Stimulated activated CD8-positive, alpha-beta memory T cell treated with anti-CD3 and anti-CD28 coated beads, Interleukin-4, amount 100 ng/mL, for 4 hours (primary cell): Measurements from ENCODE around the gene NKD1.
"Not testable (repeated sequence)": the region's sequence is repeated elsewhere in the genome, so short reads cannot be mapped to it uniquely, and the experiment has no call there.

Source experiments
- DNase-seq, 2 donors: peaks; one replicate each; pipeline ENCODE4 v3.0.0-alpha.2; 2020; ENCODE audit warnings: low read depth in 2 of 2, low spot score in 1 of 2

The NKD1 gene

DNA sequence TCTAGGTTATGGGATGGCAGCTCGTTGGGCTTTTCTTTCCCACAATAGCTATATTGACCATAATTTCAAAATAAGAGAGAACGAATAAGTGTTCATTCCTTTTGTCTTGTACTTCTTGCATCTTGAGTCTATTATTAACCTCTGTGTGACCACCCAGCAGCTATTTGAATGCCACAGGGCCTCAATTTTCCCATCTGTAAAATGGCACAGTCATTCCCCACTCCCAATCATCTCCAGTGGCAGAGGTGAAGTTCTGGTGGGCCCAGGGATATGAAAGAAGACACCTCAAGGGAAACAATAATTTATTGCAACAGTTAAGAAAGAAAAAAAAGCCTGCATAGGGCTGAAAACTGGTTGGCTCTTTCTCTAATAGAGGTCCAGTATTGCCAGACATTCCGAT lies 28.6 kb upstream of the NKD1 start:
- DNase-seq, result no peak

DNA sequence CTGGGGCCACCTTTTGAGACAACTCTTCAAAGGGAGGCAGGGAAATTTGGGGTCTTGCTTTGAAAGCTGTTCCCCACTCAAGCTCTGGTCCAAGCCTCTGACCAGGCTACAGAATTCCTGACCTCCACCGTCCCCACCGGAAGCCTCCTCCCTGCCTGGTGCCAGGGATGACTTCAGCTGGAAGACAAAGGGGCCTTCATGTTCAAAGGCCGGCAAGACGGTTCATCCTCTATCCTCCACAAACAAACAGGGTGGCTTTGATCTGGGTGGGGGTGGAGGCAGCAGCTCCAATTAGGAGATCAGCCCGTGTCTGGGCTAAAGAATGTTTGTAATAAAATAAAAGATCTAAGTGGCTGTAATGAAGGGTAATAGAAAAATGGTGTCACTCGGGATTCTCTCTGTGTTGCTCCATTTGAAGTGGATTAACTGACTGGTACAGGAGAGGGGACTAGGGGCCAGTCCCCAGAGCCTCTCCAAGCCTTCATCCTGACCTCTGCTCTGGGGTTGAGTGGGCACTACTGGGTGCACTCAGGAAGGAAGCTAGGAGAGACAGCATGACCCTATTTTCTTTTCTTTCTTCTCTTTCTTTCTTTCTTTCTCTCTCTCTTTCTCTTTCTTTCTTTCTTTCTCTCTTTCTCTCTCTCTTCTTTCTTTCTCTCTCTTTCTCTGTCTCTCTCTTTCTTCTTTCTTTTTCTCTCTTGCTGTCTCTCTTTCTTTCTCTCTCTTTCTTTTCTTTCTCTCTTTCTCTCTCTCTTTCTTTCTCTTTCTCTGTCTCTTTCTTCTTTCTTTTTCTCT lies 27.5 kb upstream of the NKD1 start:
- DNase-seq, result no peak

DNA sequence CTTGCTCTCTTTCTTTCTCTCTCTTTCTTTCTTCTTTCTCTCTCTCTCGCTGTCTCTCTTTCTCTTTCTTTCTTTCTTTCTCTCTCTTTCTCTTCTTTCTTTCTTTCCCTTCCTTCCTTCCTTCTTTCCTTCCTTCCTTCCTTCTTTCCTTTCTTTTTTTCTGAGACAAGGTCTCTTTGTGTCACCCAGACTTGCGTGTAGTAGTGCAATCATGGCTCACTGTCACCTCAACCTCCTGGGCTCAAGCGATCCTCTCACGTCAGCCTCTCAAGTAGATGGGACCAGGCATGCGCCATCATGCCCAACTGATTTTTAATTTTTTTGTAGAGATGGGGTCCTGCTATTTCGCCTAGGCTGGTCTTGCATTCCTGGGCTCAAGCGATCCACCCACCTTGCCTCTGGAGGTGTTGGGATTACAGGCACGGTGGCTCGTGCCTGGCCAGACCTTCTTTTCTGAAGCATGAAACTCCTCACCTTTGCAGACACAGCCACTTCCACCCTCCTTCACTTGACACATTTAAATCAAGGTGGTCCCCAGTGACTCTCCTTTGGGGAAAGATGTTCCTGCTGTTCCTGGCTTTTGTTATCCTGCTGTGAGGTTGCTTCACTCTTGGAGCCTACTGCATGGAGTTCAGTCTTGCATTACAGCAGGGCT lies 26.8 kb upstream of the NKD1 start:
- DNase-seq, result no peak

DNA sequence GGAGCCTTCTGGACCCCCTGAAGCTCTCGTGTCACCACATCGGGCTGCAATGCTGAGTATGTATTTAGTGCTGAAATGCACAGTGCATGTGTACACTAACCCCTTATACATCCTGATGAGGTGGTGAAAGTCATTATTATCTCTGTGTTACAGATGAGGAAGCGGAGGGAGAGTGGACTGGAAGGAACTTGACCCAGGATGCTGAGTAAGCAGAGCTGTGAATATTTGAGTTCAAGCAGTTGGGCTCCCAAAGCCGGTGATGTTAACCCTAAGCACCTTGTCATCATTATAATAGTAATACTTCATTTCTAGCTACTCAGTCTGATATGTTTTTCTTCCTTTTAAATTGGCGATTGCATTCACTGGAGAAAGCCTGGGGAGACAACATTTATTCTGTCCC lies 25.9 kb upstream of the NKD1 start:
- DNase-seq, result no peak

DNA sequence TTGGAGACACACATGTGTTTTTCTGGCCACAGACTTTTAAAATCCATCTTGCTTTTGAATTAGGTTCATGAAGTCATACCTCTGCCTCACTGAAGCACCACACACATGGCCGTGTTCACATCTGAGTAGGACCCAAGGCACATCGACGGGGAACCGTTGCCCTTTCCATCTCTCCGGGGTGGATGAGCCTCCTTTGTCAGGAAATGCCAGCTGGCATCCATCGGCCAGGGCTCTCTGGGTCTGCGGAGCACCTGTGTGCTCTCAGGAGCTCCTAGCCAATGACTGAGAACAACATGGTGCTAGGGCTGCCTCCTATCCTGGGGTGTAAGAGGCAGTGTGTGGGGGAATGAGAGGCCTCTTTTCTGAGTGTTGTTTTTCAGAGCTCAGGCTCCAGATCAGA lies 24.5 kb upstream of the NKD1 start:
- no peak for DNase-seq

DNA sequence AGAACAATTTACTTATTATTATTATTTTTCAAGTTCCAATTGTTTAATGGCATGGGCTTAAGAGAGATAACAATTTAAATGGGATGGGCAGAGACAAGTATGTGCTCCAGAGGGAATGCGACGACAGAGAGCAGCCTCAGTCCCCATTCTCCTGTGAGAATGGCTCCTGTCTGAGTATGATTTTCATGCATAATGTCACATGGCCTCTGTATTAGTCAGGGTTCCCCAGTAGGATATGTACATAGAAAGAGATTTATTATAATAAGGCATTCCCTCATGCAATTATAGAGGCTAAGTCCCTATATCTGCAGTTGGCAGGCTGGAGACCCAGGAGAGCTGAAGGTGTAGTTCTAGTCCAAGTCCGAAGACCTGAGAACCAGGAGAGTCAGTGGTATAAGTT lies 22.9 kb upstream of the NKD1 start:
- no peak for DNase-seq

DNA sequence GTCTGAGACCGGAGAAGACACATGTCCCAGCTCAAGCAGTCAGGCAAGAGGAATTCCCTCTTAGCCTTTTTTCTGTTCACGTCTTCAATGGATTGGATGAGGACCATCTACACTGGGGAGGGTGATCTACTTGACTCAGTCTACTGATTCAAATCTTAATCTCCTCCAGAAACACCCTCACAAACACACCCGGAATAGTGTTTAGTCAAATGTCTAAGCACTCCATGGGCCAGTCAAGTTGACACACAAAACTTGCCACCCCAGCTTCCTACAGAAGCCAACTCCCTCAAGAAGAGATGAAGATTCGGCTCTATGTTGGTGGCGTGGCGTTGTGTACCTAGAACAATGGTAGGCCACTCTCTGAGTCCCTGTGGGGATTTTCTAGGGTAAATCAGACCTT lies 22.5 kb upstream of the NKD1 start:
- no peak for DNase-seq

DNA sequence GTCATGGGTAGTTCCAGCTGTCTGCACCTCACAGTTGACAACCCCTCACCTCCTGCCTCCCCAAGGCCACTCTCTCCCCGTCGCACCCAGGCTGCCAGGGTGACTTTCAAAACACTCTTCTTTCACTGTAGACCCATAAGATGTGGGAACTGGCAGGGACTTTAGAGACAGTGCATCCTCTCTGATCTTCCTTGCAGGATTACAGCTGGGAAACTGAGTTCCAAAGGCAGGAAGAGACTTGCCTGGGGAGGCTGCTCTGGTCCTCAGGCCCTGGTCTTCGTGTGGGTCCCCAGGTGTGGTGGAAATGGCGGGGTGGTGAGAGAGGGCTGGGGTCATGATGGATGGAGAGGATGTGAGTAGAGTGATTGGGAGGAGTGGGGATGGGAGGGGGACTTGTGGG lies 21.9 kb upstream of the NKD1 start:
- DNase-seq, result no peak

DNA sequence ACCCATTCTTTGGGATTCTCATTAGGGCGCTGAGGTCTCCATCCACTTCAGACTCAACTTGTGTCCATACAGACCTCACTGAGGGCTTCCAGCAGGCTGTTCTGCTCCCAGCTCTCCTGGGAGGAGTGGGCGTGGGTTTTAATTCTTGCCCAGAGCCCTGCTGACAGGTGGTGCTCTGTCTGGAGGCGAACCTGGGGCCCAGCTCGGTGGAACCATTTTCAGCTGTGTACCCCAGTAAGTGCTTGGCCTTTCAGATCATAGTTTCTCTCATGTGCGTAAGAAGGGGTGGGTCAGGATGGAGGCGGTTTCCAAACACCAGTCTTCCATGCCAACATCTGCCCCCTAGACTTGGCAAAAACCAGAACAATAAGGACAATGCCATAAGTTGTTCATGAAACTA lies 21.4 kb upstream of the NKD1 start:
- DNase-seq, result no peak

DNA sequence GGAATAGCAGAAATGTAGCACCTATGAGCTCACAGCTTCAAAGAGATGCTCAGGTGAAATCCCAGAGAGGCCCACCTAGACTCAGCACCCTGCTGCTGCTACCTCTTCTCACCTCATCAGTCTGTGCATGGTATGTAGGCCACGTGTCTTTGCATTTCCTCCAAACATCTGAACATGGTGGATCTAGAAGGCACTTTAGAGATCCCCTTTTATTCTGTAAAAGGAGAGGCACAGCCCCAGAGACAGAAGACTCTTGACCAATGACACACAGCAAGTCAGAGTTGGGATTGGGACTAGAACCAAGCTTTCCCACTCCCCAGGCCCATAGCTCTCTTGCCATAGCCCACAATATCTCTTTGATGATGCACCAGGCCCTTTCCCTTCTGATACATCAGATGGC lies 19.4 kb upstream of the NKD1 start:
- no peak for DNase-seq

DNA sequence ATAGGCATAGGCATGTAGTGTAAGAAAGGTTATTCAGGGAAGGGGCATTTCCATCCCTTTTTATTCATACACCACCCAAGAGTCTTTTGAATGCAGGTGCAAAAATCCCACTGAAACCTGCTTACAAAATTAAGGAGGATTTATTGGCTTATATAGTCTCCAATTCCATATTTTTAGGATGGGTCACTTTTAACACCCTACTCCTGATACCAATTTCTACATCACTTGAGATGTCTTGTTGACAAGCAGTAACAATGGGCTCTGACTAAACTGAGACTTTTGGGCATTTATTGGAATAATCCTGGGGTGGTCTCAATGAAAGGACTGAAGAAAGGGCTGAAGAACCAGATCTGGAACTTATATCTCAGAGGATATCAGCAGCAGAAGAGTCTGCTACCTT lies 18.9 kb upstream of the NKD1 start:
- no peak for DNase-seq

DNA sequence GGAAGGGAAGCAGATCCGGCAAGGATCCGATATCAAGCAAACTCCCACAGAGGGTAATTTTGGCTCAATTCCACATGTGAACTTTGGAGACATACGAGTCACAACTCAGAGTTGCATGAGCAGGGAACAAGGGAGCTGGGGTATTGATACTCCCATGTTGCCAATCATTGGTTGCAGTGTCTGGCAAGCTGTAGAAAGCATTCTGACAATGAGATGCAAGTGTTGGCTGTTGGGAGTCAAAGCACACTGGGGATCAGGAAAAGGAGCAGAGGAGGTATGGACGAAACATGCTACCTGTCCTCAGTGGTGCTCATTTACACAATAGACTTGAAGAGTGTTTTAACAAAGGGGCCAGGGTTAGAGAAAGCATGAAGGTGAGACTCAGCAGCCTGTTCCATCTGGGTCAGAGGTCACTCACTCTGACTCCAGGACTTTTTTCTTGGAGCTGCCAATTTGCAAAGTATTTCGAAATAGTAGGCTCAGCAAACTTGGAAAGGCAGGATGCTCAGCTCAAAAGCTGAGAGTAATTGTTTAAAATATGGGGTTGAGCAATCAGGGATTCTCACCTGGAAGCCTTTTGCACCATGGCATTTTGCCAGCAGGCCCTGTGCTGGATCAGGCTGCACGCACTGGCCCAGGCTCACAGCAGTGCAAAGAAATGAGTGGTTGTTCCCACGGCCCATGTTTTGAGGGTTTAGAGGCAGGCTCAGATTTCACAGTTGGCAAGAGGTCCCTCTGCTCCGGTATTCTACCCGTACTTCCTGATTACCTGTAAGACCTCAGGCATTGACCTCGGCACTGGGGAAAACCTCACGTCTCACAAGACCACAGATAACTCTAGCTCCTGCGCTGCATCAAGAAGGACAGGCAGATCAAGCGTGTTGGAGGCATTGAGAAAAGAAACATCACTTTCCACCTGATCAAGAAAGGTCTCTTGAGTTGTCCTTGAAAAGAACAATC lies 17.6 kb upstream of the NKD1 start:
- DNase-seq, result no peak

DNA sequence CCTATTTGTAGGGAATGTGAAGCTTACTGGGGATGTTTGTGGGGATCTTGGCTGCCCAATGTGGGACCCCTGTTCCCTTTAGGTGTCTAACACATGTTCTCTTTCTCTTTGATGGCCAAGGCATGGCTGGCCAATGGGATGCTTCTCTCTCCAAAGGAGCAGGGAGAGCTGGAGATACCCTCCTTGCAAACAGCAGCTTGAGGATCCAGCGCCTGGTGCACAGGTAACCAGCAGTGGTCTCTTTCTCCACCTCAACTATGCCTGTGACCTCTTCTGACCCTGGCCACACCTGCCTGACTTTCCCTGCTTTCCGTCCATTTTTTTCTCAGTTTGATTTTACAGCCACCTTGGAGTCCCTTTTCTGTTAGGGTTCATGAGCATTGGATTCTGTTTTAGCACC lies 16.8 kb upstream of the NKD1 start:
- DNase-seq, result no peak

DNA sequence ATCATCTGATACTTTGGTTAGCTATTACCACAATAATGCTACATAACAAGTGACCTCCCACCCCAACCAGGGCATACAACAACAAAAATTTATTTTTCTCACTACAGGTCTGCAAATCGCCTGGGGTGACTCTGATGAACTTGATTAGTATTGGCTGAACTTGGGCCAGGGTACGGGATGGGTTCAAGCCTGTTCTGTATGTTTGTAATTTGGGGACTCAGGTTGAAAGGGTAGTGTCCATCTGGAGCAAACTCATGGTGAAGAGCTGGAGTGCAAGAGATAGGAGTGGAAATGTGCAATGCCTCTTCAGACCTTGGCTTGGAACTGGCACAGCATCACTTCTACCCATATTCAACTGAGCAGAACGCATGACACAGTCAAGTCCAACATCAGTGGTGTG lies 16.3 kb upstream of the NKD1 start:
- DNase-seq, result no peak

DNA sequence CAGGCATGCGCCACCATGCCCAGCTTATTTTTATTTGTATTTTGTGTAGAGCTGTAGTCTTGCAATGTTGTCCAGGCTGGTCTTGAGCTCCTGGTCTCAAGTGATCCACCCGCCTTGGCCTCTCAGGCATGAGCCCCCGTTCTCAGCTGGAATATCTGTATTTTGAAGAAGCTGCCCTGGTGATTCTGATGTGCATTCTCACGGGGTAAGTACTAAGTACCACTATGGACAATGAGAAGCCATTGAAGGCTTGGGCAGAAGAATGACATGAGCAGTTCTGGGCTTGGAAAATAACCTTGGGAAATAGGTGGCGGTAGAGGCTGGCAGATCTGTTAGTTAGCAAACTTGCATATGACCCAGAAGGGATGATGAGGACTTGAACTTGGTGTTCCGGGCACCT lies 15.6 kb upstream of the NKD1 start:
- no peak for DNase-seq

DNA sequence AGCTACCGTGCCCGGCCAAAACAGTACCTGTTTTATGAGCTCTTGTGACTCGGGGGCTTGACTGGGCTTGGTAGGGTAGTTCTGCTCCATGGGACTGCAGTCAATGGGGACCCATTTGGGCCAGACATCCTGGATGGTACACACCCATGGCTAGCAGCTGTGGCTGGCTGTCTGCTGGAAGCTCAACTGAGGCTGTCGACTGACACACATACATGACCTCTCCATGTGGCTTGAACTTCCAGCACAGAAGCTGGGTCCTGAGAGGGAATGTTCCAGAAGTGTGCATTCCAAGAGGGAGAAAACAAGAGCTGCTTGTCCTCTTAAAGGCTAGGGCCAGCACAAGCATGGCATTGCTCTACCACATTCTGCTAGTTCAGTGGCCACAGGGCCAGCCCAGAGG lies 14.9 kb upstream of the NKD1 start:
- DNase-seq, result no peak

DNA sequence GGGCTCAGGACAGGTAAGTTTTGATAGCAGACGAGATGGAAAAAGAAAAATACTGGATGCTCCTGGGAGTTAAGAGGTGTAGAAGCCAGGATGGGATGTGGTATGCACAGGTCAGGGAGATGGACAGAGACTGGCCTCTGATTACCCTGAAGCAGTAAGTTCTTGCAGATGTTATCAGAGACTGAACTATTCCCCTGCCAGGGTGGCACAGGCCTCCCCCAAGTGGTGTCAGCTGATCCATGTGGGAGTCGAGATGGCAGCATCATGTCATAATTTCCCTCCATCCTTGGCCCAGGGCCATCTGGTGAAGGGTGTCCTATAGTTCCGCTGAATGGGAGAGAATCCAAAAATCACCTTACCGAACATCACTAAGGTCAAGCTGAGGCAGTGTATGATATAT lies 14.1 kb upstream of the NKD1 start:
- no peak for DNase-seq

DNA sequence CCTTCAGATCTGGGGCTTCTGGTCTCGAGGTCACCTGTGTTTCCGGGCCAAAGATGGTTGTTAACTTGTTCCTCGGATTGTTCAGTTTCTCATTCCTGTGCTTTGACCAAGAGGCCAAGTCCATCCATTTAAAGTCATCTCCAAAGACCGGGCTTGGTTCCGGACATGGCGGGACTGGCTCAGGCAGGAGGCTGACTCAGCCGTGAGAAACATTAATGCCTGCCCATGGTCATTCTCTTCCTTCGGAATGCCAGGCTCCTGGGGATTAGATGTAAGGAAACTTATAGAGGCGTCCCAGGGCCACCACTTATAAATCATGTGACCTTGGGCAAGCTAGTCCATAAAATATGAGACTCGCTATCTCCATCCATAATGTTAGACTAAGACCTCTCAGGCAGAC lies 13.6 kb upstream of the NKD1 start:
- no peak for DNase-seq

DNA sequence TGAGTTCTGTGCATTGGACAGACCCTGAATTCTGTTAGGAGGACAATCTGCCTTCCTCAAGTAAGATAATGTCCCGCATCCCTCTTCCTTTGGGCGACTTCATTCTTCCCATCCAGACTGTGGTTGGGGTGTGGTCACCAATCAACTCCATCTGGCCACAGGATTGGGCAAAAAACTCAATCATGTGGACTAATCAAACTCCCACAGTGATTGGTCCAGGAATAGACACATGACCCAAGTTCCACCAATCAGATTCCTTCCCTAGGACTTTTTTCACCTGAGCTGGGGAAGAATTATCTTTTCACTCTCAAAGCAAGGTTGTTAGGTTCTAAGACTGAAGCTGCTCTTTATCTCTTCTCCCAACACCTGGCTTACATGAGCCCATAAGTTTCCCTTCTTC lies 13.2 kb upstream of the NKD1 start:
- DNase-seq, result no peak

DNA sequence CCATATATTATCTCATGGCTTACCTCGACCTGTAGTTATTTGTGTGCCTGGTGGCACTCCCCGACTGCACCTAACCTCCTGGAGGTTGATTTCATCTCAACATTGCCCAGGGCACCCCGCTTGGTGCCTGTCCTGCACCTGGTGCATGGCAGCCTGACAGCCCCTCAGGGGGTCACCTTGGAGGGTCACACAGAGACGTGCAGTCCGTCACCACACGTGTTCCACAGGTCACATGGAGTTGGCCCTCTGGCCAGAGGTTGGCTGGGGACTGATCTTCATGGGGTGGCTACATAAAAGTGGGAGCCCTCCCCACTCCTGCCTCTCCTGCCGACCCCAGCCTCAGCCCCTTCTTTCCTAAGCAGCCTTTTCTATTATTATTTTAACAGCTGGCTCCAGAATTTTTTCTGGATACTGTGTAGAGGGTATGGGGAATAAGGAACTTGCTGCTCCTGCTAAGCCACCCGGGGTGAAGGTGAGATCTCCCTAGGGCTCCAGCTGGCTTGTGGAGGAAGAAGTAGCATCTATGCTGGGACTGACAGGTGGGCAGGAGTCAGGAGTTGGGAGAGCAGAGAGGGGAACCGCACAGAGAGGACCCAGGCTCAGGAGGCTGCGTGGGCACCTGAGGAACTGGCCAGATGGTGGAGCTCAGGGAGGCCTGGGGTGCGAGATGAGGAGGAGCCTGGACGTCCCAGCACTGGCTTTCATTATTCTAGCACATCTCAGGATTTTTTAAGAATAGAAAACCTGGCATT lies 12.5 kb upstream of the NKD1 start:
- no peak for DNase-seq

DNA sequence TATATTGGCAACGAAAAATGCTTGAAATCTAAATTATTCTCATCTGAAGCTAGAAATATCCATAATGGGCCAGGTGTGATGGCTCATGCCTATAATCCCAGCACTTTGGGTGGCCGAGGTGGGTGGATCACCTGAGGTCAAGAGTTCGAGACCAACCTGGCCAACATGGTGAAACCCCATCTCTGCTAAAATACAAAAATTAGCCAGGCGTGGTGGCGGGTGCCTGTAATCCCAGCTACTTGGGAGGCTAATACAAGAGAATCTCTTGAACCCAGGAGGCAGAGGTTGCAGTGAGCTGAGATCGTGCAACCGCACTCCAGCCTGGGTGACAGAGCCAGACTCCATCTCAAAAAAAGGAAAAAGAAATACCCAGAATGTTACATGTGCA lies 11.9 kb upstream of the NKD1 start:
- DNase-seq, result not testable (repeated sequence)
